HG03342 (cell line): ENCODE data around the gene F8A2.
A peak's percentile ranks its signal among the peaks of the same experiment; 100 is the strongest.
"Not testable (repeated sequence)": the region's sequence is repeated elsewhere in the genome, so short reads cannot be mapped to it uniquely, and the experiment has no call there.

Experiments
- ATAC-seq: cut with Tn5 transposase; IDR thresholded peaks from one replicate; pipeline ENCODE4 v1.9.1; 2021; ENCODE audit warnings: mild to moderate bottlenecking, moderate library complexity; ENCODE audit not compliant: unreplicated experiment

The F8A2 gene

DNA sequence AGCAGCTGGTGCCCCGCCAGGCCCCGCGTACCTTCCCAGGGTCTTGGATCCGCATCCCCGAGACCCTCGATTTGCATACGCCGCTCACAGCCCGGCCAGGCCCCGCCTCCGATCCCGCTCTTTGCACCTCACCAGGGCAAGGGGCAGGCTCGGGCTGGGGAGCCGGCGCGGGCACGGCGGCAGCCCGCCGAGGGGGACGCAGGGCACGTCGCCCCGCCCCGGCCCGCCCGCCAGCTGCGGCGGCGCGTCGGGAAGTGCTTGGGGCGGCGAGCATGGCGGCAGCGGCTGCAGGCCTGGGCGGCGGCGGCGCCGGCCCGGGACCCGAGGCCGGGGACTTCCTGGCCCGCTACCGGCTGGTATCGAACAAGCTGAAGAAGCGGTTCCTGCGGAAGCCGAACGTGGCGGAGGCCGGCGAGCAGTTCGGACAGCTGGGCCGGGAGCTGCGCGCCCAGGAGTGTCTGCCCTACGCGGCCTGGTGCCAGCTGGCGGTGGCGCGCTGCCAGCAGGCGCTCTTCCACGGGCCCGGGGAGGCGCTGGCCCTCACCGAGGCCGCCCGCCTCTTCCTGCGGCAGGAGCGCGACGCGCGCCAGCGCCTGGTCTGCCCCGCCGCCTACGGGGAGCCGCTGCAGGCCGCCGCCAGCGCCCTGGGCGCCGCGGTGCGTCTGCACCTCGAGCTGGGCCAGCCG, at the start of gene F8A2:
Gene F8A2, plus strand, starts transcription at position 253 of the 686 bp plus-strand sequence. Its CDS starts 20 bp downstream, at position 273.
- peak; percentile 73 for ATAC-seq

DNA sequence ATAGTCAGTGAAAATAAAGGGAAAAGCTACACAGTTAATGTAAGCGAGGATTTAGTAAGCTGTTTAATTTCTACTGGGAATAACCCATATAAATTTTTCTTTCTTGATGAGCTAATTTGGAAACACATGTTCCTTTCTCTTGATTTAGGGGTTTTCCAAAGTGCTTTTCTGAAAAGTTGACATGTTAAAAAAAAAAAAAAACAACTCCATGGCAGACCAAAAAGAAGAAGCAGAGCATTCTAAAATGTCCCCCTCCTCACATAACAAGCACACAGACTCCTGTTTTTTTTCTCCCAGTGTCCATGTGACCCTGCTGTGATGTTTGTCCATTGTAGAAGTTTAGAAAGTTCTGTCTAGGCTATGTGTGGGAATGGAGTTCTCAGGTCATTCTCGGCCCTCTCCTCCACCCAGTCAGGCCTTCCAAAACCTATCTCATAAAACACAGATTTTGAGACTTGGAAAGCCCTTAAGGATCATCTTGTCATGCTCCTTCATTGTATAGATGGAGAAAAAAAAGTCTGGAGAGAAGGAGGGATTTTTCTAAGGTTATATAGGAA, 48.3 kb upstream of the F8A2 start:
- ATAC-seq = no peak

DNA sequence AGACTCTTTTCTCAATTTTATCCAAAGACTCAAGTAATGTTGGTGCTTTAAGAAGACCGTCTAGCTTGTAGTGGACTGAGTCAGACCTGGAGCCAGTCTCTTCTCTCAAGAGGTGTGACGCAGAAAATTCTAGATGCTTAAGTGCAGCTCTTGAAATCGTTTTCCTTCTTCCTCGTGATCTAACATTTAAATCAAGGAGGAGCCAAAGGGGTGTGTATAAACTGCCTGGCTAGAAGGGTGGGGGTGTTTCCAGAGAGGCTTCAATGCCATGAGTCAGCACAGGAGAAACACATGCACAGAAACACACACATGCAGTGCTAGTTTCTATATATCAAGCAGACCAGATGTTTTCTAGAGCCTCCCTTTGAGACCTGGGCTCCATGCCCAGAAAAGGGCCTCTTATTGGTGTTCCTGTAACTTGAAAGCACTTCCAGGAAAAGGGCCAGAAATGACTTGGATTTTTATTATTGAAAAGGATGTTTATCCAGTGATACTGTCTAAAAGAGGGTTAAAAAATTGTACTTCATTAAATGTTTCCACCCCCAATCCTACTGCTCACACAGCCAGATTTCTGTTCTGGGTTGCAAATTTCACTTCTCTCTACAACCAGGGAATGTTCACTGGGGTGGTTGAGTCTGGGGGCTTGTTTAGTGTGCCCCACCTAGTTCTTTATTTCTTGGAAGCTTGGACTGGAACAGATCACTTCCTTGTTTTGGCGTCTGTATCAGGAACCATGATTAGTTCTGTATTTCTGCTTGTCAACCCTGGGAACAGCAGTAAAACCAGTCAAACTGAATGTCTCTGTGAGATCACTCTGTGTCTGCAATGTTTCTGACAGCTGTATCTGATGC, 47.2 kb upstream of the F8A2 start, which contains the start of gene CLIC2:
Gene CLIC2, minus strand, starts transcription at position 129 of the 851 bp plus-strand sequence. CDS start 187 bp downstream, outside the sequence.
- ATAC-seq = peak; percentile 78

GRCh38 chrX:155335337-155335712, 46.6 kb upstream of the F8A2 start:
- ATAC-seq = not testable (repeated sequence)

DNA sequence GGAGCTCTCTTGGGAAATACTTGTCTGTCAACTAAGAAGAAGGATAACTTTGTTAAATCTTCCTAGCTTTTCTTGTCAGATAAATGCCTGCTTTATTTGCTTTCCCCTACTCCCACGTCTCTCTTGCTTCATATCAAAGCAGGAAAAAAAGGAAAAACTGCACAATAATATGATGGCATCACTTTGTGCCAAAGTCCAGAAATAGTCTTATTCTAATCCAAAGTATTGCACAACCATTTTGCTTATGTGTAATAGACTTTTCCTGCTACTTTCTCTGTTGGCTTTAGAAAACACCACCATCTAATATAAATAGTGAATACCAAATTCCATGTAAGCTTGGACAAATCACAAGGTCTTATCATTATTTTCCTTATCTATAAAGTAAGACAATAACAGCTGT, 36.2 kb upstream of the F8A2 start:
- not testable (repeated sequence) for ATAC-seq

GRCh38 chrX:155349448-155349847, 32.4 kb upstream of the F8A2 start:
- ATAC-seq = not testable (repeated sequence)

DNA sequence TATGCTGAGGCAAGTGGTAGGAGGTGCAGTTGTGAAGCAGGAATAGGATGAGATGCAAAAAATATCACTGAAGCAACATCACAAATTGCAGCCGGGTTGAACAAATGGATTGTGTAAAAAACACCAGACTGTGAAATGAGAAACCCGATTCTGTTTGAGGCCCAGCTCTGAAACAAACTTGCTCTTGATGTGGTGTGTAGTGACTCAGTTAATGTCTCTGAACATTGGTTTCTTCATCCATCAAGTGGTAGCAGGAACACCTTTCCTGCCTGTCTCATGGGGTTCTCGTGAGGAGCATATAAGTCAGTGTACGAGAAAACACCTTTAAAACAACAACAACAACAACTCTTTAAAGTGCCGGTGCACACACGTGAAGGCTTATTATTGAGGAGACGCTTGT, 18.2 kb upstream of the F8A2 start:
- not testable (repeated sequence) for ATAC-seq

DNA sequence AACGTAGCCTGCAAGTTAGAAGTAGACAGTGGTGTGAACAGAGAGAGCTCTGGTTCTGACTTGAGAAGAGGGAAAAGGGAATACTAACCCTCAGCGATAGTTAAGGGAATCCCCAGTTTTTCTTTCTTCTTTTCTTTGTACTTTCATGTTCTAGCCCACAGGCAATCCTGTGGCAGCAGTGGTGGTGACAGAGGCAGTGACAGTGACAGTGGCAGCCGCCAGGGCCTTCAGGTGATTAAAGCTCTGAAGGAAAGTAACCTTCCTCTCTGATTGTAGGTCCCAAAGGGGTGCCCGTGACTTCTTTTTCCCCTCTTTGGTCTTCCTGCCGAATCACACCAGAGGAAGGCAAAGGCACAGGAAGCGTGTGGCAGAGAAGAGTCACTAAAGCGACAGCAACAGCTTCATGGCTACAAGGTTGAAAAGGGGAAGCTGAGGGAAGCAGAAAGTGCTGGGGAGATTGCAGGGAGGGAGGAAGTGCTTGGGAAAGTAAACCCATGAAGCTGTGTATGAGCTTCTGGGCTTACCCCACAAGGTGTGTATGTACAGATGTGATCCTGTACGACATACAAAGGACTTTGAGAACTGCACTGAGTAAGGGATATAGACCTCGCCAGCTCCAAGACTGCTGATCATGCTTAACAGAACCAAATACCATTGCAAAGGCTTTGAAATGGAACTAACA, 8.0 kb upstream of the F8A2 start:
- ATAC-seq = peak; percentile 70

GRCh38 chrX:155379802-155380201, 2.1 kb upstream of the F8A2 start:
- not testable (repeated sequence) for ATAC-seq

DNA sequence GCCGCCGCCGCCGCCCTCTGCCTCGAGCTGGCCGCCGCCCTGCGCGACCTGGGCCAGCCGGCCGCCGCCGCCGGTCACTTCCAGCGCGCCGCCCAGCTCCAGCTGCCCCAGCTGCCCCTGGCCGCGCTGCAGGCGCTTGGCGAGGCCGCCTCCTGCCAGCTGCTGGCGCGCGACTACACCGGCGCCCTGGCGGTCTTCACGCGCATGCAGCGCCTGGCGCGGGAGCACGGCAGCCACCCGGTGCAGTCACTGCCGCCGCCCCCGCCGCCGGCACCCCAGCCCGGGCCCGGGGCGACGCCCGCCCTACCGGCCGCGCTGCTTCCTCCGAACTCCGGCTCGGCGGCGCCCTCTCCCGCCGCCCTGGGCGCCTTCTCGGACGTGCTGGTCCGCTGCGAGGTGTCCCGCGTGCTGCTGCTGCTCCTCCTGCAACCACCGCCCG, 653 bp downstream of the F8A2 start:
- ATAC-seq = peak; percentile 54

DNA sequence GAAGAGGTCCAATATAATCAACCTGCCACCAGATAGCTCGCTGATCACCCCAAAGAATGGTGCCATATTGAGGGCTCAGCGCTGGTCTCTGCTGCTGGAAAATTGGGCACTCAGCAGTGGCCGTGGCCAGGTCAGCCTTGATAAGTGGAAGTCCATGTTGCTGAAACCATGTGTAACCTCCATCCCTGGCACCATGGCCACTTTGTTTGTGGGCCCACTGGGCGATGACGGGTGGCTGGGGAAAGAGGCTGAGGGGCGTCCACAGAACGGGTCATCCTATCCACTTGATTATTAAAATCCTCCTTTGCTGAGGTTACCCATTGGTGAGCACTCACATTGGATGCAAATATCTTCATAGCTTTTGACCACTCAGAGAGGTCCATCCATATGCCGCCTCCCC, 7.7 kb downstream of the F8A2 start:
- no peak for ATAC-seq

DNA sequence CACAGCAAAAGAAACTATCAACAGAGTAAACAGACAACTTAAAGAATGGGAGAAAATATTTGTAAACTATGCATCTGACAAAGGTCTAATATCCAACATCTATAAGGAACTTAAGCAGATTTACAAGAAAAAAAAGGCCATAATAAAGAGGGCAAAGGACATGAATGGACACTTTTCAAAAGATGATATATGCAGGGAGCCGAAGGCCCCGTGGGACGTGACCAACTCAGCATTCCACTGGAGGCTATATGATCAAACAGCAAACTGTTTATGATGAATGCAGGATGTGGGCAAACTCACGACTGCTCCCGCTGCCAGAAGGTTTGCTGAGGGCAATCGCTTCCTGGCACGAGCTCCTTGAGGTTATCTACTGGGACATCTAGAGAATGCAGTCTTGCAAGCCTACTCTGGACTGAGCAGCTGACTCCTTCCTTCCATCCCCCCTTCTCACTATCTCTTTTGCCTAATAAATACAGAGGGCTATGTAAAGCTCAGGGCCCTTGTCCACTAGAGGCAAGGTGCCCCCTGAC, 12.9 kb downstream of the F8A2 start:
- ATAC-seq = not testable (repeated sequence)

GRCh38 chrX:155406429-155406828, 24.5 kb downstream of the F8A2 start:
- ATAC-seq = no peak

GRCh38 chrX:155417769-155418168, 35.9 kb downstream of the F8A2 start:
- ATAC-seq = no peak
